KOPT-K1 (cell line): ENCODE measurements around the gene MAP2K5.

Experiments
- H3K27ac ChIP-seq: fragments of 200-600 bp; sonication (generic); 2 replicates; pipeline ENCODE4 v1.5.1; 2016; ENCODE audit warnings: antibody characterized with exemption, mild to moderate bottlenecking, low read depth, low read length; ENCODE audit not compliant: poor library complexity, severe bottlenecking
- H3K36me3 ChIP-seq: fragments of 200-600 bp; sonication (generic); 2 replicates; pipeline ENCODE4 v1.5.1; 2017; ENCODE audit warnings: antibody characterized with exemption, mild to moderate bottlenecking, low read length, moderate library complexity; ENCODE audit not compliant: insufficient read depth
- H3K9me3 ChIP-seq: fragments of 200-600 bp; sonication (generic); 2 replicates; pipeline ENCODE4 v1.5.1; 2017; ENCODE audit warnings: antibody characterized with exemption, low read length, mild to moderate bottlenecking; ENCODE audit not compliant: insufficient read depth, poor library complexity, severe bottlenecking

Gene MAP2K5

GRCh38 chr15:67587754-67588153, 45.3 kb downstream of the MAP2K5 start:
- Histone ChIP-seq H3K27ac (no peak overlapping the region), H3K36me3 (peaks cover 26% of the 10 kb centered on the region), H3K9me3 (no peaks in the 10 kb centered on the region)

DNA sequence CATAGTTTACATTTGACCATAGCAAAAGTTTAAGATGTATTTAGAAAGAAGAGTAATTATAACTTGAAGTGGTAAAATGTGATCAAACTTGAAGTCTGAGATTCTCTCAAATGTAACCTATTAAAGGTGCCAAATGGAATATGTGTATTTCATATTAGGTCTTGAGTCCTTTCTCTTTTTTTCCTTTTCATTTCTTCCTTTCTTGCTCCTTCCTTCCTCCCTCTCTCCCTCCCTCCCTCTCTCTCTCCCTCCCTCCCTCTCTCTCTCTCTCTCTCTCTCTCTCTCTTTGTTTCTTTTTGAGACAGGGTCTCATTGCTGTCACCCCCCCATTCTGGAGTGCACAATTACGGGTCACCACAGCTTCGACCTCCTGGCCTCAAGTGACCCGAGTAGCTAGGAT, 47.7 kb downstream of the MAP2K5 start:
- H3K36me3 ChIP-seq: peaks cover 41% of the 10 kb centered on the region
- no peak overlapping the region for H3K27ac ChIP-seq
- H3K9me3 ChIP-seq: no peaks in the 10 kb centered on the region

DNA sequence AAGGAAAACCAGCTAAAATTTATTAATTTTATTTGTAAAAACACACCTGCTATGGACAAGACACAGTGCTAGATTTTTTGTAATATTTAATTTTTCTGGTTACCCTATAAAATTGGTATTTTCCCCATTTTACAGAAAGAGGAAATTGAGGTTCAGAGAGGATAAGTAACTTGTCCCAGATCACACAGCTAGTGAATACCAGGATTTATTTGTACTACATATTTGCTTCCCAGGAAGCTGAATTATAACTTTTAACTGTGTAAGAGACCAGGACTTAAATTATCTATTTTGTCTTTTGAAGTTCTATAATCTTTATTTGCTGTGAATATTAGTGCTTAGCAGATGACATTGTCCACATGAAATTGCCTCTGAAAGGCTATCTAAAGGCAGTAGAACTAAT, 49.7 kb downstream of the MAP2K5 start:
- Histone ChIP-seq H3K9me3 (no peaks in the 10 kb centered on the region), H3K27ac (no peak overlapping the region), H3K36me3 (peaks cover 43% of the 10 kb centered on the region)

GRCh38 chr15:67593562-67593961, 51.1 kb downstream of the MAP2K5 start:
- peaks cover 30% of the 10 kb centered on the region; the same call in 1 of the 2 replicates for H3K36me3 ChIP-seq
- H3K9me3 ChIP-seq: no peaks in the 10 kb centered on the region
- H3K27ac ChIP-seq: no peak overlapping the region

DNA sequence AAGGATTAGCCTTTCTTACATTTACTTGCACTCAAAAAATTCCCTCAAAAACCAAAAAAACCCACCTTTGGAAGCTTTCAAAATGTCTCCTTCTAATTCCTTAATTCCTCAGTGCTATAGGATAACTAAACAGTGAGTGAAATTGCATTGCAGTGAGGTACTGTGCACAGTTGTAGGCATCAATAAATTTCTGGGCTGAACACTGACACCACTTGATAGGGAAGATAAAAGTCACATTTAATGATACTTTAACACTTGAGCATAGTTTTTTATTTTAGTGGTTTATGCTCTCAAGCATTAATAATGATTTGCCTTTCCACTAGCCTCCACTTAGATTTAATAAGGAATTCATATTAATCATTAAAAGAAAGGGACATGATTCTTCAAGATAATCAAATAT, 52.3 kb downstream of the MAP2K5 start:
- peaks cover 25% of the 10 kb centered on the region; the same call in 1 of the 2 replicates for H3K36me3 ChIP-seq
- no peak overlapping the region for H3K27ac ChIP-seq
- no peaks in the 10 kb centered on the region for H3K9me3 ChIP-seq

DNA sequence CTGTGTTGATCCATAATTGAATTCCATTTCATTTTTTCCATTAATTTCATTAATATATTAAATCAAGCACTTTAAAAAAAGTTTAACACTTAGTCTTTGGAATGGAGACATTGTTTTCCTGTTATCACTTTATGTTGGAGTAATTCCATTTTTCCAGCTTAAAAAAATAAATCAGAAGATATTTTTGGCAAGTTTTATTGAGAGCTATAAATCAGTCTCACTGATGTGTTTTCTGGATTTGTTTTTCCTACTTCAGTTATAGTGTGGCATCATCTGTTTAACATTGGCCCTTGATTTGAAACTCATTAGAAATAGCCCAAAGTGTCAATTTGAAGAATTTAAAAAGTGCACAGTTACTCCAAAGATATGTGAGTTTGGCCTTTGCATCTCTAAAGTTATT, 53.1 kb downstream of the MAP2K5 start:
- no peak overlapping the region for H3K27ac ChIP-seq
- no peaks in the 10 kb centered on the region for H3K9me3 ChIP-seq
- H3K36me3 ChIP-seq: peaks cover 25% of the 10 kb centered on the region

GRCh38 chr15:67601073-67601472, 58.6 kb downstream of the MAP2K5 start:
- Histone ChIP-seq H3K27ac (no peak overlapping the region), H3K36me3 (peaks cover 4% of the 10 kb centered on the region), H3K9me3 (no peaks in the 10 kb centered on the region)

- Histone ChIP-seq H3K27ac (no peak overlapping the region), H3K36me3 (peaks cover 4% of the 10 kb centered on the region)
These were observed 60.6 kb downstream of the MAP2K5 start for GRCh38 chr15:67603063-67603462.

DNA sequence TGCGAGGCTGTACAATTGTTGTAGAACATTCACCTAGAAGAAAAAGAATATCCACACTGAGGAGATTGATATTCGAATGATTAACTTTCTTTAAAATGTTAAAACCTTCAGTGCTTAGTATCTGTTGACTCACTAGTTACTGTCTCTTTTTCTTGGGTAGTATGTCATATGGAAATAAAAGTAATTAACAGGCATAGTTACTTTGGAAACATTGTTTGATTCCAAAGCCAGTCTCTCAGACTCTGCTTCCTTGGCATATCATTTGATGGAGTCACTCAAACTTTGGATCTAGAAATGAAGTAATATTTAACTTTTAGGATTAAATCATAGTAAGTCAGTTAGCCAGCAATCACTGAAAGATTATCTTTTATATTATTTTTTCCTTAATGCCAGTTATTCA, 63.4 kb downstream of the MAP2K5 start:
- Histone ChIP-seq H3K9me3 (no peaks in the 10 kb centered on the region), H3K36me3 (peaks cover 4% of the 10 kb centered on the region), H3K27ac (no peak overlapping the region)

More at GRCh38 chr15:67603063-67603462, 60.6 kb downstream of the MAP2K5 start:
- no peaks in the 10 kb centered on the region for H3K9me3 ChIP-seq

- H3K9me3 ChIP-seq: no peaks in the 10 kb centered on the region
- H3K36me3 ChIP-seq: no peaks in the 10 kb centered on the region; the same call in none of the 2 replicates
- no peak overlapping the region for H3K27ac ChIP-seq
These were observed 64.2 kb downstream of the MAP2K5 start for GRCh38 chr15:67606742-67607141.

GRCh38 chr15:67607329-67607728, 64.8 kb downstream of the MAP2K5 start:
- H3K27ac ChIP-seq: no peak overlapping the region
- H3K9me3 ChIP-seq: no peaks in the 10 kb centered on the region
- H3K36me3 ChIP-seq: no peaks in the 10 kb centered on the region; the same call in 1 of the 2 replicates

DNA sequence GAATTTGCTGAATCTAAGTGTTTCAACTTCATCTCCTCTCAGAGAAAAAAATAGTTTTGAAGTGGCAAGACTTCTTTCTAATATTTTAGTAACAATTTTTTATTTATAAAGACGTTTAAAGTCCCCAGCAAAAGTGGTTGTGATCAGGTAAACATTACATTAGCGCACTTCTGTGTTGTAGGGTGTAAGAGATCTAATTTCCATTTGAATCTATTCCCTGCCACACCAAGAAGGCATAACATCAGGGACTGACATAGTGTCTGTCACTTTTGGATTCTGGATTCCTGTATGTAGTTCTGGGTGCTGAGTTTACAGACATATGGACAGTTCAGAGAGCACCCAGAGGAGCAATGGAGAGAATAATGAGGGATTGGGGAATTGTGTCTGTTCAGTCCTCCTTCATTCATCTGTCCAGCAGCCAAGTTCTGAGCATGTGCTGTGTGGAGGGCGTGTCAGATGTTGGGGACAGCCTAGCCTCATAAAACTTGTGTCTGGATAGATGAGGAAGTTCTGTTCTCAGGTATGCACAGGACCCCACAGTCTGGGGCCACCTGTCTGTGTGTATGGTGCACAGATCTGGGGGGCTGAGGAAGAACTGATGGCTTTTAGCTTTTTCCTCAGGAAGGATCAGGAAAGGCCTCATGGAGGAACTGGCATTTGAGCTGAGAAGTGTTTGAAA, 65.6 kb downstream of the MAP2K5 start:
- Histone ChIP-seq H3K36me3 (no peaks in the 10 kb centered on the region; the same call in 1 of the 2 replicates), H3K9me3 (no peaks in the 10 kb centered on the region), H3K27ac (no peak overlapping the region)

DNA sequence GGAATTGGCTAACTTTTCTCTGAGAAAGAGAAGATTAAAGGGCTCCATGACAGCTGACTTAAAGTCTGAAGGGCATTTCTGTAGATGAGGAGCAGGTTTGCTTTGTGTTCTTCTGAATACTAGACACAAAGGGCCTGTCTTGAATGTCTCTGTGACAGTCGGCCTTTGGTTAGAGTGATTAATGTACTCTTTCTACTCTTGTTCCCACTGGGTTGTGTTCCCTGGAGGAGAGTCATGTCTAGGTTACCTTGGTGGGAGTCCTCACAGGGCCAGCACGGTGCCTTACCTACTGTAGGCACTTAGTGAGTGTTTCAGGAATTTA, 66.1 kb downstream of the MAP2K5 start:
- no peaks in the 10 kb centered on the region for H3K9me3 ChIP-seq
- H3K36me3 ChIP-seq: no peaks in the 10 kb centered on the region; the same call in 1 of the 2 replicates
- H3K27ac ChIP-seq: no peak overlapping the region

GRCh38 chr15:67611370-67612369, 69.2 kb downstream of the MAP2K5 start:
- Histone ChIP-seq H3K9me3 (no peaks in the 10 kb centered on the region), H3K36me3 (no peaks in the 10 kb centered on the region; the same call in 1 of the 2 replicates), H3K27ac (no peak overlapping the region)

DNA sequence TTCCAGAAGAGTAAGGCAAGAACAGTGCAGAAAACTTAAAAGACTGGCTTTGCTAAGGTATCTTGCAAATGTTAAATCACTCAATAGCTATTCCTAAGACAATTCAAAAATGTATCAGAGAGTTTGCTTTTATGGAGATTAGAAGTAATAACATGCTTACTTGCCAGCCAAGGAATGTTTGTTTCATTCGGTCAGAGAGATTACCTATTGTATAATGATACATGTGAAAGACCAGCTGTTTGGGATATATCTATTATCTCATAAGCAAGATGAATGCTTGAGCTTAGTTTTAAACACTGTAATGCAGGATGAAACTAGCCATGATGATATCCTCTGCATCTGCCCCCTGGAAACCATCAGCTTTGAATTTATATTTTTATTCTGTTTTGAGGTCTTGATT, 70.7 kb downstream of the MAP2K5 start:
- Histone ChIP-seq H3K27ac (no peak overlapping the region), H3K9me3 (no peaks in the 10 kb centered on the region), H3K36me3 (no peaks in the 10 kb centered on the region)
